ENCODE data around the gene LMX1A.
A peak's percentile ranks its signal among the peaks of the same experiment; 100 is the strongest.

The LMX1A gene

DNA sequence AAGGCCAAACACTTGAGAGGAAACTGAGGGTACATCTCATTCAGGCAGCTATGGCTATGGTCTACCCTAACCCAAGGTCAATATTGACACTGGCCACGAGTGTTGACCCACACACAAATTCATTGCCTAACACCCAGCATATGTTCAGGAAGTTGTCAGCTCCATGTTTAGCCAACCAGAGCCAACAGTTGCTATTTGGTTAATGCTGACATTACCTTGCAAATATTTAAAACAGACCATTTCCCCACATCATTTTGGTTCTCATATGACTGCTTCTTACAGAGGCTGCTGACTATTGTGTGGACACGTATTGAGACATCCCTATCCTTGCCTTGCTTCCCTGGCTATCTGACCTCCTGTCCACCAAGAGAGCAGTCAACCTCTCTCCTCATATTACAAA lies 97.3 kb downstream of the LMX1A start:
- DNase-seq, result no peak

GRCh38 chr1:165257969-165258459 lies 98.5 kb downstream of the LMX1A start:
- DNase-seq, result peak; percentile 67

DNA sequence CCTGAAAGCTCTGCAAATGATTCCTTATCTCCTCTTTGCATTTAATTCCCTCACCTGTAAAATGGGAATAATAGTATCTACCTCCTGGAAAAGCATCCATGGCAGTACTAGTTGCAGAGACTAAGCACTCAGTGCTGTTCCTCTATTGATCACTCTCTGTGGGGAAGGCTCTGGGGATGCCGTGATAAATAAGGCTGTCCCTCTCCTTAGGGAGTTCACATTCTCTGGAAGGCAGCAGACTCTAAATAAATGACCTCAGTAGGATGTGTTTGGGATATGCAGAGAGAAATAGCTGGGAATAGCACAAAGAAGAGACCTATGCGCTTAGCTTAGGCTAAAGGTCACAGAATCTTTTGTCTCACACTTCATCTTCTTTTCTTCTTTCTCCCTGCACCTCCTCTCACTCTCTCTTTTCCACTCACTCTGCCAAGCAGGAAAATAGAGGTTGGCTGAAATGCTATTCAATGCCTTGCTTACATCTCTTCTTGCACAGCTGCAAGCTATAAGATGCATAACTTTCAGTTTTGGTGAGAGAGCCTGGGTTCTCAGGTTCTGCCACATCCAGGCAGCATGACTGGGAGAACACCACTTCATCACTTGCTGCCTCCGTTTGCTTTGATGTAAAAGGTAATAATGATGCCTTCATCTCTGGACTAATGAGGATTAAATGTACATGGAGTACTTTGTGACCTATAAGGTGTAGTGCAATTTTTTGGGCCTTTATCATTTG lies 101.5 kb downstream of the LMX1A start:
- DNase-seq, result no peak

GRCh38 chr1:165254376-165254775 lies 102.1 kb downstream of the LMX1A start:
- DNase-seq, result no peak

DNA sequence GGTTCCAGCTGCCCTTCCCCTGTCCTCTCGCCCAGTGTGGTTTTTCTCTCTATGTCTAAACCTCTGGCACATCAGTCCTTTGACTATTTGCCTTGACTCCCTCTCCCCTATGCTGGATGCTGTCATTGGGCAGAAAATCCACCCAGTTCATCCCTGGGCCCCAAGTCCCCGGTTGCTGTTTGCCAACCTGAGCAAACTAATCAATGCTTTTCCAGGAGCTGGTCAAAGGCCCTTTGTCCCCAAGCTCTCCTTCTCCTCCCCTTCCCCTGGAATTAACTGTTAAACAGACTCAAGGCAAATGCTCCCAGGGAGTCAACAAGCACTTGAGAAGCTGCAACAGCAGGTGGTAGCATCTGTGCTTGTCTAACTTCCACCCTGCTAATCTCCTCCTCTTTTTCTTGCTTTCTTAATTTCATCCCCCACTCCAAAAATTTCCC lies 102.7 kb downstream of the LMX1A start:
- DNase-seq, result no peak

DNA sequence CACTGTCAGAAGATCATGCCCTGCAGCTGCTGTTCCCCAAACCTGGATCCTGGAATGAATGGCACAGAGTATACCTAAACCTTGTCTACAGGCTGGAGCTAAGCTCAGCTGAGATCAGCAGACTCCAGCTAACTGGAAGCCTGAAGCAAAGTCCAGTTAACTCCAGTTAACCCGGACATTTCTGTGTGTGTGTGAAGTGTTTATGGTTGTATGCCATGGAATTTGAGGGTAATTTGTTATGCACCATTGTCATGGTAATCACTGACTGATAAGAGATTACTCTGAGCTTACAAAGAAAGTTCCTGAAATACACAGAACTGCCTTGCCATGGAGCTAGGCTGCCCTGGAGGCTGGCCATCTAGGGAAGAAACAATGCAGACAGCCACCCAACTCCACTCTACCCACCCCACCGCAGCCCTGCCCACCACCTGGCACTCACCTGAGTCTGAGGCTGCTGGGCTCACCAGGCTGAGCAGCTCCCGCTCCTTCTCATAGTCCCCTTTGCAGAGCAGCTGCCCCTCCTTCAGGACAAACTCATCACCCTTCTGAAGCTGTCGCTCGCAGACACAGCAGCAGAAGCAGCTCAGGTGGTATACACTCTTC lies 107.4 kb downstream of the LMX1A start:
- no peak for DNase-seq

DNA sequence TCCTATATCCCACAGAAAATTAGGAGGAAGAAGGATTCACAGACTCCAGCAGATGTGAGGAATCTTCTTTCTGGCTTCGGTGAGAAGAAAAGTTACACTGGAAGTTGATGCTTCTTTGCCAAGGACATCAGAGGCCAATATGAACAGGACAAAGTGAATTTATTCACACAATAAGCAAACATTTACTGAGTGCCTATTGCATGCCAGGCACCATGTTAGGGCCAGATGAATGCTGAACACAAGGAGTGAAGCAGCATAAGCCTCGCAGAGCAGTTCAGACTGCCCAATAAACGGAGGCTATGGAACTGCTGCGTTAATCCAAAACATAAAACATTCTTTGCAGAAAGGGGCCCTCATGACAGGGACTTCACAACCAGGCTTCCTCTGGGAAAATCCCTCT lies 114.6 kb downstream of the LMX1A start:
- no peak for DNase-seq

GRCh38 chr1:165241321-165241720 lies 115.2 kb downstream of the LMX1A start:
- no peak for DNase-seq

GRCh38 chr1:165240492-165240891 lies 116.0 kb downstream of the LMX1A start:
- no peak for DNase-seq

DNA sequence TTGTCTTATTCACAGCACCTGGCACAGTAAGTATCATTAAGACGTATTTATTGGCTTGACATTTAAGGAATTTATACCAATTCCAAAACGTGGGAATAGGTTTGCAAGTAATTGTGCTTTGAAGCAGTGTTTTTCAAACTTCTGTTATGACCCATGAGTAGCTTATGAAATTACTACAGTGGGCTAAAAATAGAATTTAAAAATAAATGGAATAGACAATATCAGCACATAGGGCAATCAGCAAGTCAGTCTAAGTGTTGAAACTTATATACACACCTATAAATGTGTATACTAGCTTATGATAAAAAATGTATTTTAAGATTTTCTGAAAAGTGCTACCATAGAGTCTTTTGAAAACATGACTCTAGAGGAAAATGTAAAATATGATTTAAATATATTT lies 116.6 kb downstream of the LMX1A start:
- no peak for DNase-seq

DNA sequence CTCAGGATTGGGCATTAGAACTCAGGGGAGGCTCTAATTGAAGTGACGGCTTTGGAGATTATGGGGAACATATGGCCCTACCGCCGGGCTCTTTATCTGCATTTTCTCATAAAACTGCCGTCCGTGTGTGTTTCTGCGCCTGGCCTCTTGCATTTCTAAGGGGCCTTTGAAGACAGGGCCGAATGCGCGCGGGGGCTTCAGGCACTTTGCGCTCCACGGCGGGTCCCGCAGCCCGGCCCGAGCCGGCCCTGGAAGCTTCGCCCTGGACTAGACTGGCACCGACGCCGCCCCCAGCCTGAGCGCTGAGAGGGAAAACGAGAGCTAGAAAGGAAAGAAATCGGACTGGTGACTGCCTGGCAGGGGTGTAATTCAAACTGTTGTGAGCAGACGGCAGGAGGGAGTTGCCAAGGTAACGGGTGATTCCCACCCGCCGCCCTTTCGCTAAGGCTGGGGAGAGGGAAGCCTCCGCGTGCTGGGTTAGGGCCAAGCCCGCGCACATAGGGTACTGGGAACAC lies 120.7 kb downstream of the LMX1A start:
- DNase-seq, result no peak

DNA sequence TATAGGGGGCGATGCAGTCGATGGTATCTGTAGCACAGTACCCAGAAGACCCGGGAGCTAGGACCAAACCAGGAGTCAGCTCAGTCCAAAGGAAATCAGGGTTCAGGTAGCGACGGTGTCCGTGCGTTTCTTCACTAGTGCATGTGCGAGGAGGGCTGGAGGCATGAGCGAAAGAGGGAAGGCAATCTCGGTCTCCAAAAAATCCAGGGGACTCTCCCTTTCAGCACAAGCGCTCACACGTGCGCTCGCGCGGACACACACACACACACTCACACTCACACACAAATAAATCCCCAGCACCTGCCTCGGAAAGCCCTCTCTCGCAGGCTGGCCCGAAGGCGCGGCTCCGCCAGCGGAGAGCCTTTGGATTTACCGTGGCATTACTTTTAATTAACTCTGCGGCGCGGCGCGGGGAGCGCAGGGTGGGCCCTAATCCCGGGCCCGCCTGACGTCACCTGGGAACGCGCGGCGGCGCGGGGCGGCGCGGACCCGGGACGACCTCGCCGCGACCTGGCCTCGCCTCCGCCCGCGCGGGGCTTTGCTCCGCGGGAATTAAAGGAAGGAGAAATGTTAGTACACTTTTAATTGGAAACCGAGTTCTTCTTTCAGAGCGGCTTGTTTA lies 121.2 kb downstream of the LMX1A start:
- DNase-seq, result no peak

GRCh38 chr1:165234149-165234548 lies 122.4 kb downstream of the LMX1A start:
- DNase-seq, result no peak

DNA sequence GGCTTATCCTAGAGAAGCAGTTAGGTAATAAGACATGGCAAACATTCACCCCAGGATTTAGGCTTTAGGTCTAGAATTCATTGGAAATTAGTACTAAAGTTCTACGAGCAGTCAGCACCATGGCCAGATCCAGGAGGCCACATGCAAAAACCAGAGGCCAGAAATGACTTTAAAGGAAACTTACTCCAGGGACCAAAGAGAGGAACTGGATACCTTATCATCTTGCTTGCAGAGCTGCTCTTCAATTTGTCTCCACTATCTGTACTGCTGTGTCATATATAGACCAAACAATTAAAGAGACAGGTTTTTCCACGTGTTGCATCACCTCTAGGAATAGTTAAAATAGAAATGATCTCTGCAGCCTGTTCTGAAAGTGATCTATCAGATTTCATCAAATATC lies 127.8 kb downstream of the LMX1A start:
- DNase-seq, result no peak

DNA sequence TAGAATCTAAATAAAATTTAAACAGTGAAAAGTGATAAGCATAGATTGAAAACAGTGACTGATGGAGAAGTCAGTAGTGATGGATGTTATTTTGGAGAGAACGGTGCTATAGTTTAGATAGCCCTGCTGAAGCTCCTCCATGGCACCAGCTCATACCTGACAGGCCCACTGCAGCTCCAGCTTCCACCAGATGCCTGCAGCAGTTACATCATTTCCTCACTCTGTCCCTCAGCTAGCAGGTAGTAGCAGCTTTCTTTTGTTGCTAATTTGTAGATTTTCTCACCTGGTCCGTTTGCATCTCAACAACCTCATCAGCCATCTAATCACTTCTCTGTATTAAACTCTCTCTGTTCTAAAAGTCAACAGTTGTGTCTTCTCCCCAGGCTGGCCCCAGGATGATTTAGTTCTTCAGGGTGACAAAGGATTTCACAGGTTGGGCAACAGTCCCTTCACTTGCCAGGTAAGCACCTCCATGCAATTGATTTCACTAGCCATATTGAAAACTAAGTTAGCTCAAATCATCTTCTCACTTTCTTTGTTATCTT lies 128.3 kb downstream of the LMX1A start:
- DNase-seq, result no peak

DNA sequence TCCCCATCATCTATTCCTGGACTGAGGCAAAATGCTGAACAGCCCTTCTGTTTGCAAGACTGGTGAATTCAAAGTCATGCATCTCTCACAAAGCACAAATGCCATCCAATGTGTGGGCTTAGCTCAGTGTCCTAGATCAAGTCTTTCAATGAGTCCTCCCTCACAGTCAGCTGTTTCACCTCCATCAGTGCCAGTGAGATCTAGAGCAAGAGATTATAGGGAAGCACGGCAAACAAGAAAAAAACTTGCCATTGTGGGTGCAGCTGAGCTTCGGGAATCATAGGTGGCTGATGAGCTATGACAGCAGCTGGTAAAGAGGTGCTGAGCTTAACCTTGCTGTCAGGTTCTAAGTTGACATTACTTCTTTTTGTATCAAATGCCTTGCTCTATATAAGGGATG lies 130.2 kb downstream of the LMX1A start:
- no peak for DNase-seq

DNA sequence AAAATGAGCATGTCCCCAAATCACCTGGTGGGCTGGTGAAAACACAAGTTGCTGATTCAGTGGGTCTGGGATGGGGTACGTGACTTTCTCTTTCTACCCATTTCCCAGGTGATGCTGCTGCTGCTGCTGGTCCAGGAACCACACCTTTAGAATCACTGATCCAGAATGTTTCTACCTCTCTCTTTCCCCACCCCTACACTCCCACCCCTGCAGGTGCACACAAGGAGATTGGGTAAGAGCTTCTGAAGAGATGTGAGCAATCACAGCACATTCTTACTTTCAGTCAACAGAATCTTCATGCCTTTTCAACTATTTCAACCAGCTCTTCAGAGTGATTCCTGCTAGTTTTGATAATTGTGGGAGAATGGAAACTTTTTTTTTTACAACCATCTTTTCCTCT lies 130.9 kb downstream of the LMX1A start:
- DNase-seq, result no peak

DNA sequence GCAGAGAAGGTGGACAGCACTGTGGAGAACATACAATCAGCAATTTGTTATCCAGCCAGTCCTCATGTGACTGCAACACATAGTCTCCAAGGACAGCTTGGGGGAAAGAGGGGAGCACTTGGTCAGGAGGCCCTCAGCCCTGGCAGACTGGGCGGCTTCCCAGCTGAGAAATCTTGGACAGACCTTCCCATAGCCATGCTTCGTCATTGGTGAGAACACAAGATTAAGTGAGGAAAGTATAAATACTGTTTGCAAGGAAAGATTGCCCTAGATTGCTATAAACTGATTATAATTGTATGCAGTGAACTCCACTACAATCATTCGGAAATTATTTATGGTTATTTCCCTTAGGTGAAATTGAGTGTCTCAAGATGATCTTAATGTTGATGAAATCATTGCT lies 131.5 kb downstream of the LMX1A start:
- DNase-seq, result no peak

GRCh38 chr1:165224504-165224903 lies 132.0 kb downstream of the LMX1A start:
- DNase-seq, result no peak

DNA sequence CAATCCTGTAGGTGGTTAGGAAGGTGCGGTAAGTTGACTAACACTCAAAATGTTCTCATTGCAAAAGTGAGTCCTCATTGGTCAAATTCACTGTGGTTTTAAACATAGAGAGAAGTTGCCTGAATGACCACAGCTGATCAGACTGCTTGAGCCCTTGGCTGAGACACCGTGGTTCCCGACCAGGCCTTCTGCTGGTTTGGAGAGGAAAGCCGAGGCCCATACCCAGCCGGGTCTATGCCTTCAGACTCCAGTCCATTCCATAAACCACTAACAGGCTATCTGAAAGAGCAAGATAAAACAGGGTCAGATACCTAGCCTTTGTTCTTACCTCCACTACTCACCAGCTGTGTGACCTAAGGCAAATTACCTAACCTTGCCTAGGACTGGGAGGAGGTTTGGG lies 133.9 kb downstream of the LMX1A start:
- DNase-seq, result no peak

- DNase-seq, result no peak
Measured at GRCh38 chr1:165218731-165219130, 137.8 kb downstream of the LMX1A start.

GRCh38 chr1:165217958-165218357 lies 138.6 kb downstream of the LMX1A start:
- no peak for DNase-seq

DNA sequence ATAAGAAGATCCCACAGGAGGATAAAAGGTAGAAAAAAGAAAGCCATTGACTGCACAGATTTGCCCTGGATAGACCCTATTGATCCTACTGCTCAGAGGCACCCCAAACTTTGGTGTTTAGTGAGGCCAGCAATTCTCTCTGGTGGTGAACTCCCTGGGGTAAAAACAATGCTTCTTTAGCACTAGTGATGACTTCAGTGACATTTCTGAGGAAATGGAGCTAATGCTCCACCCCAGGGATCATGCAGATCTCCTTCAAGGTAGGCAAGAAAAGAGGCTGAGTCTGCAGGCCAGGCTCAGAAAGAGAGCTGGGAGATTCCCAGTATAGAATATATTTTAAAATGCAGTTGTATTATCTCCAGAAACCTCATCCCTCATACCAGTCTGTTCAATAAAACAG lies 140.3 kb downstream of the LMX1A start:
- DNase-seq, result no peak

DNA sequence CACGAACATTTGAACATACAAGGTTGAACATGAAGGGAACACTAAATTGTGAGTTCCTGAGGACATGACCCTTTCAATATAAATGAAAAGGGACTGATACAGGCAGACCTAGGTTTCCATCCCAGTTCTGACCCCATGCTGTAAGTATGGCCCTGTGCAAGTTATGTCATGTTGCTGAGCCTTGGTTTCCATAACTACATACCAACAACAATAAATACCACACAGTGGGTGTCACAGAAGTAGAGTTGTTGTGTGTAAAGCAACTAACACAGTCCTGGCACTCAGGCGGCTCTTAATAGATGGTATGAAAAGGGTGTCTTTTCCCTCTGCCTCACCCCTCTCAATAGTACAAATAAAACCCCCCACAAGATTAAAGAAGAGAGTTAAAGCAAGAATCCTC lies 140.8 kb downstream of the LMX1A start:
- DNase-seq, result no peak

Measured in NCI-H187 treated with DMSO at 0.1 percent for 48 hours (cell line).